IPS-20b (cell line): ENCODE measurements around the gene USP46.

Source experiments
- H3K27ac ChIP-seq: one replicate; pipeline ENCODE4 v1.5.1; 2013; ENCODE audit warnings: low read length
- H3K27me3 ChIP-seq: 2 replicates; pipeline ENCODE4 v1.6.1; 2013; ENCODE audit warnings: mild to moderate bottlenecking, low read length, inconsistent platforms; ENCODE audit not compliant: insufficient read depth
- H3K36me3 ChIP-seq: 2 replicates; pipeline ENCODE4 v1.6.1; 2013; ENCODE audit warnings: low read depth, mild to moderate bottlenecking, inconsistent platforms, low read length, moderate library complexity; ENCODE audit not compliant: insufficient read depth
- H3K4me1 ChIP-seq: 2 replicates; pipeline ENCODE4 v1.6.1; 2013; ENCODE audit warnings: mild to moderate bottlenecking, control low read depth, inconsistent platforms, low read length, moderate library complexity; ENCODE audit not compliant: insufficient read depth
- H3K4me3 ChIP-seq: 2 replicates; pipeline ENCODE4 v1.5.1; 2013; ENCODE audit warnings: mild to moderate bottlenecking, low read length, inconsistent platforms
- H3K9ac ChIP-seq: 2 replicates; pipeline ENCODE4 v1.6.1; 2013; ENCODE audit warnings: low read depth, mild to moderate bottlenecking, inconsistent platforms, low read length, moderate library complexity
- H3K9me3 ChIP-seq: 2 replicates; pipeline ENCODE4 v1.6.1; 2013; ENCODE audit warnings: mild to moderate bottlenecking, low read depth, low read length, inconsistent platforms; ENCODE audit not compliant: insufficient read depth

The USP46 gene

GRCh38 chr4:52566136-52567031 lies 92.7 kb downstream of the USP46 start:
- Histone ChIP-seq H3K9me3 (no peaks in the 10 kb centered on the region), H3K9ac (no peak overlapping the region), H3K4me1 (peaks cover 22% of the 10 kb centered on the region), H3K27ac (no peak overlapping the region), H3K27me3 (no peaks in the 10 kb centered on the region), H3K4me3 (no peak overlapping the region), H3K36me3 (no peaks in the 10 kb centered on the region)

GRCh38 chr4:52560844-52561280 lies 98.2 kb downstream of the USP46 start:
- H3K9ac ChIP-seq, result no peak overlapping the region
- H3K4me1 ChIP-seq, result no peaks in the 10 kb centered on the region
- H3K27me3 ChIP-seq, result no peaks in the 10 kb centered on the region
- H3K9me3 ChIP-seq, result no peaks in the 10 kb centered on the region
- H3K4me3 ChIP-seq, result no peak overlapping the region
- H3K27ac ChIP-seq, result no peak overlapping the region
- no peaks in the 10 kb centered on the region for H3K36me3 ChIP-seq

- H3K4me1 ChIP-seq, result peaks cover 15% of the 10 kb centered on the region; the same call in 1 of the 2 replicates
- H3K9me3 ChIP-seq, result no peaks in the 10 kb centered on the region
- H3K36me3 ChIP-seq, result no peaks in the 10 kb centered on the region
- no peaks in the 10 kb centered on the region for H3K27me3 ChIP-seq
- no peak overlapping the region for H3K9ac ChIP-seq
- no peak overlapping the region for H3K4me3 ChIP-seq
- no peak overlapping the region for H3K27ac ChIP-seq
Measured at GRCh38 chr4:52555356-52555716, 103.8 kb downstream of the USP46 start.

- H3K4me3 ChIP-seq, result peak overlapping the region; percentile 24; the same call in 1 of the 2 replicates
- no peaks in the 10 kb centered on the region for H3K36me3 ChIP-seq
- peaks cover 20% of the 10 kb centered on the region; the same call in 1 of the 2 replicates for H3K4me1 ChIP-seq
- H3K27me3 ChIP-seq, result no peaks in the 10 kb centered on the region
- no peaks in the 10 kb centered on the region for H3K9me3 ChIP-seq
- no peak overlapping the region for H3K9ac ChIP-seq
- no peak overlapping the region for H3K27ac ChIP-seq
Measured at GRCh38 chr4:52554612-52555355, 104.3 kb downstream of the USP46 start.

GRCh38 chr4:52552778-52553177 lies 106.3 kb downstream of the USP46 start:
- no peak overlapping the region for H3K27ac ChIP-seq
- peaks cover 22% of the 10 kb centered on the region; the same call in 1 of the 2 replicates for H3K4me1 ChIP-seq
- no peak overlapping the region for H3K9ac ChIP-seq
- no peak overlapping the region for H3K4me3 ChIP-seq
- no peaks in the 10 kb centered on the region for H3K36me3 ChIP-seq
- H3K9me3 ChIP-seq, result no peaks in the 10 kb centered on the region
- H3K27me3 ChIP-seq, result no peaks in the 10 kb centered on the region

GRCh38 chr4:52551487-52551886 lies 107.6 kb downstream of the USP46 start:
- Histone ChIP-seq H3K9me3 (no peaks in the 10 kb centered on the region), H3K27ac (no peak overlapping the region), H3K4me1 (peaks cover 22% of the 10 kb centered on the region; the same call in 1 of the 2 replicates), H3K27me3 (no peaks in the 10 kb centered on the region), H3K9ac (no peak overlapping the region), H3K36me3 (no peaks in the 10 kb centered on the region), H3K4me3 (no peak overlapping the region)

GRCh38 chr4:52550186-52550585 lies 108.9 kb downstream of the USP46 start:
- H3K27ac ChIP-seq, result no peak overlapping the region

GRCh38 chr4:52548818-52549570 lies 110.1 kb downstream of the USP46 start:
- no peak overlapping the region for H3K27ac ChIP-seq
- H3K9ac ChIP-seq, result no peak overlapping the region
- no peak overlapping the region for H3K4me3 ChIP-seq
- peaks cover 10% of the 10 kb centered on the region; the same call in 1 of the 2 replicates for H3K4me1 ChIP-seq
- no peaks in the 10 kb centered on the region for H3K36me3 ChIP-seq
- H3K27me3 ChIP-seq, result no peaks in the 10 kb centered on the region
- H3K9me3 ChIP-seq, result no peaks in the 10 kb centered on the region

More at GRCh38 chr4:52550186-52550585, 108.9 kb downstream of the USP46 start:
- no peak overlapping the region for H3K4me3 ChIP-seq
- no peaks in the 10 kb centered on the region for H3K36me3 ChIP-seq
- H3K9me3 ChIP-seq, result no peaks in the 10 kb centered on the region
- H3K9ac ChIP-seq, result no peak overlapping the region
- no peaks in the 10 kb centered on the region for H3K27me3 ChIP-seq
- H3K4me1 ChIP-seq, result peaks cover 22% of the 10 kb centered on the region; the same call in 1 of the 2 replicates

- Histone ChIP-seq H3K4me3 (no peak overlapping the region), H3K27me3 (no peaks in the 10 kb centered on the region), H3K4me1 (peaks cover 8% of the 10 kb centered on the region; the same call in 1 of the 2 replicates), H3K36me3 (no peaks in the 10 kb centered on the region), H3K27ac (no peak overlapping the region), H3K9ac (no peak overlapping the region), H3K9me3 (no peaks in the 10 kb centered on the region)
Measured at GRCh38 chr4:52546449-52546848, 112.7 kb downstream of the USP46 start.

GRCh38 chr4:52545099-52546069 lies 113.7 kb downstream of the USP46 start:
- Histone ChIP-seq H3K4me3 (no peak overlapping the region), H3K36me3 (no peaks in the 10 kb centered on the region), H3K27me3 (no peaks in the 10 kb centered on the region), H3K9ac (no peak overlapping the region), H3K9me3 (no peaks in the 10 kb centered on the region), H3K4me1 (peaks cover 7% of the 10 kb centered on the region; the same call in 1 of the 2 replicates), H3K27ac (no peak overlapping the region)
